ENCODE measurements around the gene MKNK1. TPM values are rescaled to one million over a fixed set of nuclear protein-coding genes. Genes with fewer than 3 reads are reported as not detected.

Gene MKNK1
- total RNA-seq, 1 donor from 2014 or later: 22.6 TPM

- TF ChIP-seq, protein P1, sequence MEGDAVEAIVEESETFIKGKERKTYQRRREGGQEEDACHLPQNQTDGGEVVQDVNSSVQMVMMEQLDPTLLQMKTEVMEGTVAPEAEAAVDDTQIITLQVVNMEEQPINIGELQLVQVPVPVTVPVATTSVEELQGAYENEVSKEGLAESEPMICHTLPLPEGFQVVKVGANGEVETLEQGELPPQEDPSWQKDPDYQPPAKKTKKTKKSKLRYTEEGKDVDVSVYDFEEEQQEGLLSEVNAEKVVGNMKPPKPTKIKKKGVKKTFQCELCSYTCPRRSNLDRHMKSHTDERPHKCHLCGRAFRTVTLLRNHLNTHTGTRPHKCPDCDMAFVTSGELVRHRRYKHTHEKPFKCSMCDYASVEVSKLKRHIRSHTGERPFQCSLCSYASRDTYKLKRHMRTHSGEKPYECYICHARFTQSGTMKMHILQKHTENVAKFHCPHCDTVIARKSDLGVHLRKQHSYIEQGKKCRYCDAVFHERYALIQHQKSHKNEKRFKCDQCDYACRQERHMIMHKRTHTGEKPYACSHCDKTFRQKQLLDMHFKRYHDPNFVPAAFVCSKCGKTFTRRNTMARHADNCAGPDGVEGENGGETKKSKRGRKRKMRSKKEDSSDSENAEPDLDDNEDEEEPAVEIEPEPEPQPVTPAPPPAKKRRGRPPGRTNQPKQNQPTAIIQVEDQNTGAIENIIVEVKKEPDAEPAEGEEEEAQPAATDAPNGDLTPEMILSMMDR (IDR thresholded peaks at IDR 0.05; ENCODE audit: insufficient read depth, low read length, poor library complexity, severe bottlenecking): no peak
- H3K27me3 ChIP-seq (ENCODE audit: control insufficient read depth, insufficient read depth, low read length): peaks cover 40% of the 10 kb centered on the region
- H3K36me3 ChIP-seq (ENCODE audit: control insufficient read depth, insufficient read depth, low read length): no peaks in the 10 kb centered on the region
- no peak for DNase-seq (ENCODE audit: low read depth)
- no peak overlapping the region for H3K4me3 ChIP-seq (ENCODE audit: low read depth, low read length)
These were observed 77.9 kb downstream of the MKNK1 start for GRCh38 chr1:46526013-46526690.

GRCh38 chr1:46525253-46525983 is 78.7 kb downstream of the MKNK1 start:
- Histone ChIP-seq H3K4me3 (ENCODE audit: low read depth, low read length) (no peak overlapping the region), H3K36me3 (ENCODE audit: control insufficient read depth, insufficient read depth, low read length) (no peaks in the 10 kb centered on the region), H3K27me3 (ENCODE audit: control insufficient read depth, insufficient read depth, low read length) (peaks cover 33% of the 10 kb centered on the region)
- no peak for DNase-seq (ENCODE audit: low read depth)
- TF ChIP-seq, protein P1 (IDR thresholded peaks at IDR 0.05; ENCODE audit: insufficient read depth, low read length, poor library complexity, severe bottlenecking): no peak

DNA sequence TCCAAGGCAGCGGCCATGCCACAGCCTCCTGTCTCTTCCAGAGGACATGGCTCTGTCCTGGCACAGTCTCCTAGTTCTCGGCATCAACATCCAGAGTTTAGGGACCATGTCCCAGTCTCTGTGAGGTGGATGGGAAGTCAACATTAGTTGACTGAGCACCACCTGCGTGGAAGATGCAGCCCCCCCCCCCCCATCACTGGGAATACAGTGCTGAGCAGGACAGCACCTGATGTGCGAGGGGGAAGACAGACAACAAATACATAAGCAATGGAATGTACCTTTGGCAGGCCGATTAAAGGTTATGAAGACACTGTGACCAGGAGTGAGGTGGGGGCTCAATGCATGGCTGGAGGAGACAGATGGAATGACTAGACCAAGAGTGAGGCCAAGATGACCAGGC is 79.2 kb downstream of the MKNK1 start:
- H3K4me3 ChIP-seq (ENCODE audit: low read depth, low read length): no peak overlapping the region
- H3K36me3 ChIP-seq (ENCODE audit: control insufficient read depth, insufficient read depth, low read length): no peaks in the 10 kb centered on the region
- no peak for DNase-seq (ENCODE audit: low read depth)
- TF ChIP-seq, protein P1 (IDR thresholded peaks at IDR 0.05; ENCODE audit: insufficient read depth, low read length, poor library complexity, severe bottlenecking): no peak
- peaks cover 30% of the 10 kb centered on the region for H3K27me3 ChIP-seq (ENCODE audit: control insufficient read depth, insufficient read depth, low read length)

DNA sequence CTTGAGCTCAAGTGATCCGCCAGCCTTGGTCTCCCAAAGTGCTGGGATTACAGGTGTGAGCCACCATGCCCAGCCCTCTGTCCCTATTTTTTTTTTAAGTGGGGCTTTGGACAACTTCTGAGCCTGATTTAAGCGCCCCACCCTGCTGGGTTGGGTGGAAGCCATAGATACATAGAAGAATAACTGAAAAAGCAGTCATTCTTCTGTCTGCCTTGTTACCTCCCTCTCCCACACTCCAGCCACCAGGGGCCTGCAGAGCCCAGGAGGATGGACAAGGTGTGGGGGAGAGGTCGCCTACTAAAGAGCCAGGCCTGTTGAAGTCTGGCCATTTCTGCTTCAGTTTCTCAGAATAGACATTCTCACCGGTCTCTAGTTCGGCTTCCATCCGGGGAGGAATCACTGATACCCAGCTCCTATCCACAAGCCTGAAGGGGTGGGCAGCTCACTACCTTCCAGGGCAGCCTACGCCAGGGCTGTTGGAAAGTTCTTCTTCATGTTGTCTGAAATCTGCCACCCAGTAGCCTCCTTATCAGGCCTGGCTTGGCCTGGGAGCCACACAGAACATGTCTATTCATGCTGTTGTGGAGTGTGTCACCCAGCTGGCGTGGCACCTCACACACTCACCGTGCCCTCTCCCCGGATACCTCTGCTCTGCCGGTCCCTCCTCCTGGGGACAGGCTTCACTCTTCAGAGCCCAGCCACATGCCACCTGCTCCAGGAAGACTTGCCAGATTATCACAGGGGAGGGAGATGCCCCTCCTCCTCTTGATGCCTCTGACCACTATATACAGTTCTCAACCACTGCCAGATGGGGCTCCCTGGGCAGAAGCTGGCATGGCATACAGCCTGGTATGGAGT is 80.3 kb downstream of the MKNK1 start:
- H3K4me3 ChIP-seq (ENCODE audit: low read depth, low read length): no peak overlapping the region
- H3K36me3 ChIP-seq (ENCODE audit: control insufficient read depth, insufficient read depth, low read length): no peaks in the 10 kb centered on the region
- DNase-seq (ENCODE audit: low read depth): no peak
- peaks cover 27% of the 10 kb centered on the region for H3K27me3 ChIP-seq (ENCODE audit: control insufficient read depth, insufficient read depth, low read length)
- TF ChIP-seq, protein P1 (IDR thresholded peaks at IDR 0.05; ENCODE audit: insufficient read depth, low read length, poor library complexity, severe bottlenecking): no peak

DNA sequence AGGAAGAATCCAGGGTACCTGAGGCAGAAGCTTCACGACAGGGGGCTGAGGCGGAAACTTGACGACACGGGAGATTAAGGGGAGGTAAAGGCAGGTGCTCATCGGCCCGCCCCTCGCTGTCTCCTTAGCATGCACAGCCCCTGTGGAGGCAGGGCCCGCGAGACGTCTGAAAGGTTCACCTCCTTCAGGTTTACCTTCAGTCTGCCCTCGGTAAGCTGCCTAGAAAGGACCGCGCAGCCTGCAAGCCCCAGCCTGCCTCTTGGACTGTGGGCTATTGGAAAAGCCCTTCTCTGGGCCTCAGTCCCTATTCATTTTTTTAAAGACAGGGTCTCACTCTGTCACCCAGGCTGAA is 81.1 kb downstream of the MKNK1 start:
- no peak for DNase-seq (ENCODE audit: low read depth)
- TF ChIP-seq, protein P1 (IDR thresholded peaks at IDR 0.05; ENCODE audit: insufficient read depth, low read length, poor library complexity, severe bottlenecking): no peak
- H3K36me3 ChIP-seq (ENCODE audit: control insufficient read depth, insufficient read depth, low read length): no peaks in the 10 kb centered on the region
- no peak overlapping the region for H3K4me3 ChIP-seq (ENCODE audit: low read depth, low read length)
- peaks cover 22% of the 10 kb centered on the region for H3K27me3 ChIP-seq (ENCODE audit: control insufficient read depth, insufficient read depth, low read length)
